B cell (primary cell): ENCODE data around the gene NET1. TPM values are rescaled to one million over a fixed set of nuclear protein-coding genes. Genes with fewer than 3 reads are reported as not detected.

Experiments used
- ATAC-seq: fragments of 200-7000 bp; cut with Tn5 transposase; one replicate; pipeline ENCODE4 v1.10.0; 2021; ENCODE audit warnings: low read depth, mild to moderate bottlenecking, moderate number of reproducible peaks, moderate library complexity
- CTCF ChIA-PET: fragments of 350-600 bp; sonication (Branson Sonifier 250); formaldehyde crosslinking; loops from one replicate; lab custom pipeline; 2021; ENCODE audit warnings: antibody characterized with exemption, inconsistent platforms; lab: Charles Lee
- POLR2A ChIA-PET: fragments of 350-600 bp; sonication (Branson Sonifier 250); formaldehyde crosslinking; loops from one replicate; lab custom pipeline; 2021; ENCODE audit warnings: antibody characterized with exemption; lab: Charles Lee
- DNase-seq: peaks from one replicate; pipeline ENCODE4 v3.0.0; 2013
- H2AFZ ChIP-seq: 2 replicates; pipeline ENCODE4 v1.6.1; 2012; ENCODE audit warnings: mild to moderate bottlenecking, low read depth, low read length; ENCODE audit not compliant: insufficient read depth, poor library complexity, severe bottlenecking
- H3K27ac ChIP-seq, 2 donors: 1 replicate in 1 of 2; 2 replicates in 1 of 2; pipeline ENCODE4 v1.5.1; 2012 to 2013; ENCODE audit warnings: low read length in 2 of 2, mild to moderate bottlenecking in 2 of 2, moderate library complexity in 1 of 2
- H3K27me3 ChIP-seq, 4 experiments: fragments of 200-600 bp in 1 of 4; sonication (generic) in 1 of 4; replicated peaks in 1 of 4; 1 replicate in 2 of 4; 2 replicates in 2 of 4; pipeline versions ENCODE4 v1.6.1 to v1.7.0; 2013 to 2016; ENCODE audit warnings: low read length in 3 of 4, mild to moderate bottlenecking in 2 of 4, mixed read lengths in 1 of 4, moderate library complexity in 1 of 4; ENCODE audit not compliant: insufficient read depth in 4 of 4, control insufficient read depth in 3 of 4; ENCODE audit errors: control extremely low read depth in 1 of 4
- H3K36me3 ChIP-seq, 2 experiments: replicated peaks in 1 of 2; 1 replicate in 1 of 2; 2 replicates in 1 of 2; pipeline versions ENCODE4 v1.6.1 to v1.7.1; 2013; ENCODE audit warnings: low read length in 1 of 2; ENCODE audit not compliant: insufficient read depth in 2 of 2, control insufficient read depth in 1 of 2; ENCODE audit errors: control extremely low read depth in 1 of 2, extremely low read depth in 1 of 2
- H3K4me1 ChIP-seq, 2 donors: fragments of 200-600 bp in 1 of 2; sonication (generic) in 1 of 2; 1 replicate in 1 of 2; 2 replicates in 1 of 2; pipeline versions ENCODE4 v1.5.1 to v1.6.1; 2013 to 2017; ENCODE audit warnings: low read length in 2 of 2; ENCODE audit not compliant: control insufficient read depth in 2 of 2, insufficient read depth in 2 of 2
- H3K4me2 ChIP-seq: replicated peaks from 2 replicates; pipeline ENCODE3; 2012; ENCODE audit warnings: mild to moderate bottlenecking, low read depth, low read length; ENCODE audit not compliant: poor library complexity, severe bottlenecking
- H3K4me3 ChIP-seq, 5 experiments: fragments of 200-600 bp in 1 of 5; sonication (generic) in 1 of 5; 1 replicate in 3 of 5; 2 replicates in 2 of 5; pipeline versions ENCODE4 v1.5.1 to v1.7.0; 2011 to 2016; ENCODE audit warnings: low read length in 4 of 5, mild to moderate bottlenecking in 4 of 5, low read depth in 2 of 5, control low read depth in 1 of 5, moderate library complexity in 1 of 5; ENCODE audit not compliant: insufficient read depth in 1 of 5; ENCODE audit errors: control extremely low read depth in 1 of 5, extremely low read depth in 1 of 5
- H3K79me2 ChIP-seq: fragments of 200-600 bp; sonication (generic); one replicate; pipeline ENCODE4 v1.6.0; 2016; ENCODE audit warnings: low read length; ENCODE audit not compliant: control insufficient read depth, insufficient read depth
- H3K9ac ChIP-seq: fragments of 200-600 bp; sonication (generic); 2 replicates; pipeline ENCODE4 v1.6.1; 2017; ENCODE audit warnings: mild to moderate bottlenecking, low read length, moderate library complexity
- H3K9me3 ChIP-seq, 3 donors: one replicate each; pipeline versions ENCODE4 v1.6.1 to v1.7.1; 2013; ENCODE audit warnings: low read length in 2 of 3; ENCODE audit not compliant: control insufficient read depth in 2 of 3, insufficient read depth in 1 of 3; ENCODE audit errors: control extremely low read depth in 1 of 3
- H4K20me1 ChIP-seq: 2 replicates; pipeline ENCODE4 v1.6.0; 2012; ENCODE audit warnings: mild to moderate bottlenecking, low read length; ENCODE audit not compliant: insufficient read depth, control insufficient read depth, poor library complexity, severe bottlenecking
- H3K27ac Mint-ChIP-seq: one replicate; pipeline ENCODE4 v1.8.0; 2021; ENCODE audit warnings: mixed read lengths
- H3K27me3 Mint-ChIP-seq: one replicate; pipeline ENCODE4 v1.8.0; 2021; ENCODE audit warnings: mixed read lengths
- H3K4me1 Mint-ChIP-seq: one replicate; pipeline ENCODE4 v1.8.0; 2021; ENCODE audit warnings: mixed read lengths
- H3K4me3 Mint-ChIP-seq: one replicate; pipeline ENCODE4 v1.8.0; 2021; ENCODE audit warnings: mixed read lengths
- H3K9me3 Mint-ChIP-seq: one replicate; pipeline ENCODE4 v1.8.0; 2022; ENCODE audit warnings: mixed read lengths; ENCODE audit not compliant: insufficient read depth
- CTCF ChIP-seq: fragments of 200-600 bp; IDR thresholded peaks from one replicate; pipeline ENCODE4 v1.8.0; 2022; ENCODE audit warnings: antibody characterized with exemption, mild to moderate bottlenecking
- EZH2 ChIP-seq: IDR thresholded peaks from 2 replicates; pipeline ENCODE4 v1.6.1; 2012; ENCODE audit warnings: borderline replicate concordance, low read depth, mild to moderate bottlenecking, moderate library complexity, low read length; ENCODE audit not compliant: insufficient read depth, poor library complexity, severe bottlenecking
- WGBS: methylation state at CpG from one replicate; pipeline ENCODE4 v1.1.5; 2013; ENCODE audit warnings: missing lambda C conversion rate; ENCODE audit not compliant: insufficient coverage; 5-methylcytosine and 5-hydroxymethylcytosine counted together
- intact Hi-C: fragments of 100-400 bp; cut with micrococcal nuclease; formaldehyde crosslinking; loops from one replicate; pipeline ENCODE4 v1.10.0; 2022
- polyA plus RNA-seq: library from polyadenylated mRNA; depleted of rRNA; stranded (reverse); fragments of >200 nt; gene quantifications from 2 replicates; pipeline ENCODE4 v1.2.3, GENCODE V29; 2012
- total RNA-seq, 2 donors: library from RNA; stranded (reverse); fragments of 120-200 nt in 1 of 2; gene quantifications; 1 replicate in 1 of 2; 2 replicates in 1 of 2; pipeline versions ENCODE4 v1.2.3 to v1.2.4, GENCODE V29; 2013 to 2022

The NET1 gene
- total and polyA plus RNA-seq, 2 donors (not counting 1 experiment from before 2014, with no cell fraction given), result 3.5 to 6.4 TPM

DNA sequence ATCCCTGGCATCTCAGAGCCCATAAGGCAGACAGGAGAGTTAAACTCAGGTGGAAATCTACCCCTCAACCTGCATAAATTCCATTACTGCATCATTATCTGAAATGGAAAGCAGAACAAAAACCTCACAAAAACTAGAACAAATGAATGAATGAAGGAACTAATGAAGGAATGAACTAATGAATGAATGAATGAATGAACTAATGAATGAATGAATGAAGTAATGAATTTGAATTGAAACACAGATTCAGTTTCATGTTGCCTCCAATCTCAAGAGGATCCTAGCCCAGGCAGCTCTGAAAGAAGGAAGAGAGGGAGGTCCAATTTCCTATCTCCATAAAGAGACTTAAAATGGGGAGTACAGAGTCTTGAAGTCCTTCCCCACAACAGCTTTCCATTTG lies 49.5 kb upstream of the NET1 start:
- Histone ChIP-seq H2AFZ (no peak overlapping the region), H3K4me3 (no peak overlapping the region), H3K4me1 (no peaks in the 10 kb centered on the region), H3K9ac (no peak overlapping the region), H3K27ac (no peak overlapping the region), H3K9me3 (no peaks in the 10 kb centered on the region), H3K79me2 (no peaks in the 10 kb centered on the region), H3K36me3 (no peaks in the 10 kb centered on the region), H3K27me3 (peaks cover 0 to 3% (median 2%) of the 10 kb centered on the region in 4 experiments), H4K20me1 (no peaks in the 10 kb centered on the region), H3K4me2 (no peak overlapping the region)
- H3K4me3 Mint-ChIP-seq, result no peak overlapping the region
- ChIA-PET POLR2A (no interaction called here), CTCF (no interaction called here)
- H3K27me3 Mint-ChIP-seq, result peaks cover 35% of the 10 kb centered on the region
- DNase-seq (no peak), ATAC-seq (no peak)
- H3K27ac Mint-ChIP-seq, result no peak overlapping the region
- intact Hi-C loops, result no loop called here
- H3K9me3 Mint-ChIP-seq, result no peaks in the 10 kb centered on the region
- no peaks in the 10 kb centered on the region for H3K4me1 Mint-ChIP-seq
- no peak for TF ChIP-seq EZH2
- no peak for TF ChIP-seq CTCF

- DNase-seq (no peak), ATAC-seq (no peak)
- H2AFZ ChIP-seq, result no peak overlapping the region
- H3K27ac ChIP-seq, result no peak overlapping the region
- Mint-ChIP-seq H3K4me1 (no peaks in the 10 kb centered on the region), H3K27me3 (peaks cover 35% of the 10 kb centered on the region), H3K9me3 (no peaks in the 10 kb centered on the region), H3K4me3 (no peak overlapping the region), H3K27ac (no peak overlapping the region)
- no peaks in the 10 kb centered on the region for H3K36me3 ChIP-seq
- WGBS, result 98% methylated on average over 11 of the region's 11 CpGs
- no peaks in the 10 kb centered on the region for H3K79me2 ChIP-seq
- peaks cover 0 to 3% (median 1%) of the 10 kb centered on the region in 4 experiments for H3K27me3 ChIP-seq
- H3K9me3 ChIP-seq, result no peaks in the 10 kb centered on the region
- intact Hi-C loops, result no loop called here
- no peak overlapping the region for H3K9ac ChIP-seq
- ChIA-PET CTCF (no interaction called here), POLR2A (no interaction called here)
- H3K4me1 ChIP-seq, result no peaks in the 10 kb centered on the region
- H4K20me1 ChIP-seq, result no peaks in the 10 kb centered on the region
- H3K4me2 ChIP-seq, result no peak overlapping the region
- no peak overlapping the region for H3K4me3 ChIP-seq
- TF ChIP-seq CTCF (no peak), EZH2 (no peak)
These were observed 48.0 kb upstream of the NET1 start for GRCh38 chr10:5364374-5364773.
